NCI-H2196 (cell line): ENCODE measurements around the gene TEDC2.
A peak's percentile ranks its signal among the peaks of the same experiment; 100 is the strongest.

Experiments used
- DNase-seq: peaks from one replicate; lab custom pipeline; 2025; ENCODE audit not compliant: unreplicated experiment; lab: John Stamatoyannopoulos, UW

Gene TEDC2

GRCh38 chr16:2465653-2466415 lies 5.9 kb downstream of the TEDC2 start:
- no peak for DNase-seq

GRCh38 chr16:2466667-2467527 lies 7.0 kb downstream of the TEDC2 start:
- no peak for DNase-seq

GRCh38 chr16:2467528-2468232 lies 7.8 kb downstream of the TEDC2 start:
- DNase-seq = peak; percentile 94

GRCh38 chr16:2468233-2468724 lies 8.4 kb downstream of the TEDC2 start:
- DNase-seq = peak; percentile 63

GRCh38 chr16:2468725-2469398 lies 9.0 kb downstream of the TEDC2 start:
- DNase-seq = peak; percentile 81

- no peak for DNase-seq
Measured at GRCh38 chr16:2469399-2470233, 9.7 kb downstream of the TEDC2 start.

GRCh38 chr16:2470234-2470601 lies 10.3 kb downstream of the TEDC2 start:
- no peak for DNase-seq

GRCh38 chr16:2470603-2471015 lies 10.7 kb downstream of the TEDC2 start:
- DNase-seq = peak; percentile 33

- DNase-seq = no peak
Measured at GRCh38 chr16:2471016-2471652, 11.2 kb downstream of the TEDC2 start, which contains the start of gene NTN3. NTN3 (plus strand) TSS chr16:2471297; CDS start chr16:2471702, 405 bp downstream.

- DNase-seq = no peak
Measured at GRCh38 chr16:2471653-2472487, 12.0 kb downstream of the TEDC2 start.

GRCh38 chr16:2472488-2472864 lies 12.6 kb downstream of the TEDC2 start:
- no peak for DNase-seq

GRCh38 chr16:2472885-2473445 lies 13.1 kb downstream of the TEDC2 start:
- DNase-seq = no peak

- peak; percentile 34 for DNase-seq
Measured at GRCh38 chr16:2473446-2473926, 13.6 kb downstream of the TEDC2 start.

- peak; percentile 51 for DNase-seq
Measured at GRCh38 chr16:2473999-2474876, 14.3 kb downstream of the TEDC2 start.

- peak; percentile 89 for DNase-seq
Measured at GRCh38 chr16:2474877-2475412, 15.0 kb downstream of the TEDC2 start, which contains the start of gene TBC1D24. TBC1D24 (plus strand) TSS chr16:2475127; CDS start chr16:2496149, 21,022 bp downstream.
